ENCODE results near the gene MAP4K2. TPM values are rescaled to one million over a fixed set of nuclear protein-coding genes. Genes with fewer than 3 reads are reported as not detected.

Gene MAP4K2
- total and polyA plus RNA-seq, 2 of the 8 experiments (the other 6 are each of a cell fraction or from before 2014, with no cell fraction given), result 20.1 to 20.7 TPM

- no peak for TF ChIP-seq CHD7 (IDR thresholded peaks at IDR 0.05; ENCODE audit: insufficient replicate concordance, low read length)
- TF ChIP-seq CEBPB (IDR thresholded peaks at IDR 0.05; ENCODE audit: low read depth, low read length), result no peak
- TF ChIP-seq MAFK (IDR thresholded peaks at IDR 0.05; ENCODE audit: low read depth, low read length), result no peak
- no peak for TF ChIP-seq GTF2F1 (IDR thresholded peaks at IDR 0.05; ENCODE audit: borderline replicate concordance, low read depth, low read length)
- TF ChIP-seq SP1 (IDR thresholded peaks at IDR 0.05; ENCODE audit: low read depth, low read length), result no peak
- no peak for TF ChIP-seq CREB1 (IDR thresholded peaks at IDR 0.05)
- no peak for TF ChIP-seq PHF8 (conservative IDR thresholded peaks at IDR 0.05; ENCODE audit: low read depth, low read length)
- TF ChIP-seq POLR2AphosphoS5 (IDR thresholded peaks at IDR 0.05; ENCODE audit: low read depth, low read length), result no peak
- TF ChIP-seq CTCF (IDR thresholded peaks at IDR 0.05; ENCODE audit: control extremely low read depth in 1 of 3, insufficient read depth in 1 of 3, low read depth in 1 of 3, low read length in 3 of 3), result no peak
- no peak for TF ChIP-seq RAD21 (IDR thresholded peaks at IDR 0.05 in 1 of 2, conservative IDR thresholded peaks at IDR 0.05 in 1 of 2; ENCODE audit: low read depth in 2 of 2, low read length in 2 of 2)
Observed at GRCh38 chr11:64776875-64777274, 26.1 kb downstream of the MAP4K2 start (continued).

All from H1 (cell line).